ENCODE measurements around the gene IL17RB. TPM values are rescaled to one million over a fixed set of nuclear protein-coding genes. Genes with fewer than 3 reads are reported as not detected.

The IL17RB gene
- total RNA-seq, 1 donor = under 0.01 TPM

- H3K79me2 ChIP-seq (ENCODE audit: insufficient read depth, low read length) = no peaks in the 10 kb centered on the region
- H3K36me3 ChIP-seq (ENCODE audit: insufficient read depth, low read length) = no peaks in the 10 kb centered on the region
- no peak overlapping the region for H2AFZ ChIP-seq (ENCODE audit: low read length)
- no peak for DNase-seq (ENCODE audit: insufficient read length, low spot score, missing footprints)
- no peaks in the 10 kb centered on the region for H3K4me1 ChIP-seq (ENCODE audit: insufficient read depth, low read length)
- H3K9me3 ChIP-seq (ENCODE audit: low read depth, low read length) = no peaks in the 10 kb centered on the region
- TF ChIP-seq CTCF (IDR thresholded peaks at IDR 0.05; ENCODE audit: extremely low read depth, low read depth, low read length) = no peak
- H3K27me3 ChIP-seq (ENCODE audit: insufficient read depth, low read length) = peaks cover 4% of the 10 kb centered on the region
- no peaks in the 10 kb centered on the region for H4K20me1 ChIP-seq (ENCODE audit: insufficient read depth, low read length)
- H3K4me3 ChIP-seq (ENCODE audit: insufficient read depth, low read length) = no peak overlapping the region
- H3K4me2 ChIP-seq (ENCODE audit: insufficient read depth, low read length) = no peak overlapping the region
- no peak overlapping the region for H3K27ac ChIP-seq (ENCODE audit: low read depth, low read length)
Observed at GRCh38 chr3:53818221-53819162, 27.9 kb upstream of the IL17RB start.

- H3K27ac ChIP-seq (ENCODE audit: low read depth, low read length) = no peak overlapping the region
- no peak overlapping the region for H3K4me2 ChIP-seq (ENCODE audit: insufficient read depth, low read length)
- no peak for TF ChIP-seq CTCF (IDR thresholded peaks at IDR 0.05; ENCODE audit: extremely low read depth, low read depth, low read length)
- H2AFZ ChIP-seq (ENCODE audit: low read length) = no peak overlapping the region
- H4K20me1 ChIP-seq (ENCODE audit: insufficient read depth, low read length) = no peaks in the 10 kb centered on the region
- no peaks in the 10 kb centered on the region for H3K36me3 ChIP-seq (ENCODE audit: insufficient read depth, low read length)
- no peak for DNase-seq (ENCODE audit: insufficient read length, low spot score, missing footprints)
- H3K4me3 ChIP-seq (ENCODE audit: insufficient read depth, low read length) = no peak overlapping the region
- no peaks in the 10 kb centered on the region for H3K79me2 ChIP-seq (ENCODE audit: insufficient read depth, low read length)
- H3K4me1 ChIP-seq (ENCODE audit: insufficient read depth, low read length) = no peaks in the 10 kb centered on the region
- H3K9me3 ChIP-seq (ENCODE audit: low read depth, low read length) = no peaks in the 10 kb centered on the region
- peaks cover 4% of the 10 kb centered on the region for H3K27me3 ChIP-seq (ENCODE audit: insufficient read depth, low read length)
Observed at GRCh38 chr3:53819163-53819868, 27.1 kb upstream of the IL17RB start.

- H3K79me2 ChIP-seq (ENCODE audit: insufficient read depth, low read length) = no peaks in the 10 kb centered on the region
- H3K4me2 ChIP-seq (ENCODE audit: insufficient read depth, low read length) = no peak overlapping the region
- no peaks in the 10 kb centered on the region for H3K9me3 ChIP-seq (ENCODE audit: low read depth, low read length)
- H3K36me3 ChIP-seq (ENCODE audit: insufficient read depth, low read length) = no peaks in the 10 kb centered on the region
- H3K4me3 ChIP-seq (ENCODE audit: insufficient read depth, low read length) = no peak overlapping the region
- no peak overlapping the region for H3K27ac ChIP-seq (ENCODE audit: low read depth, low read length)
- H3K4me1 ChIP-seq (ENCODE audit: insufficient read depth, low read length) = no peaks in the 10 kb centered on the region
- H3K27me3 ChIP-seq (ENCODE audit: insufficient read depth, low read length) = peaks cover 3% of the 10 kb centered on the region
- no peak for DNase-seq (ENCODE audit: insufficient read length, low spot score, missing footprints)
- H2AFZ ChIP-seq (ENCODE audit: low read length) = no peak overlapping the region
- TF ChIP-seq CTCF (IDR thresholded peaks at IDR 0.05; ENCODE audit: extremely low read depth, low read depth, low read length) = no peak
- no peaks in the 10 kb centered on the region for H4K20me1 ChIP-seq (ENCODE audit: insufficient read depth, low read length)
Observed at GRCh38 chr3:53820084-53820483, 26.3 kb upstream of the IL17RB start.
